Activated naive CD8-positive, alpha-beta T cell treated with anti-CD3 and anti-CD28 coated beads, Interleukin-2, amount 10 ng/mL, durations not matched to agents 7 days and 5 days (primary cell): ENCODE measurements around the gene ORC6. TPM values are rescaled to one million over a fixed set of nuclear protein-coding genes. Genes with fewer than 3 reads are reported as not detected.

Experiments
- ATAC-seq: fragments of 150-1000 bp; cut with Tn5 transposase; one replicate; pipeline ENCODE4 v1.10.0; 2021; ENCODE audit warnings: low read depth, moderate library complexity
- POLR2A ChIA-PET: fragments of 350-600 bp; sonication (Branson Sonifier 250); formaldehyde crosslinking; loops from one replicate; lab custom pipeline; 2021; ENCODE audit warnings: antibody characterized with exemption; lab: Charles Lee
- DNase-seq: peaks from one replicate; pipeline ENCODE4 v3.0.0; 2021
- H3K27ac Mint-ChIP-seq: one replicate; pipeline ENCODE4 v1.8.0; 2022; ENCODE audit warnings: mild to moderate bottlenecking, mixed read lengths
- H3K27me3 Mint-ChIP-seq: one replicate; pipeline ENCODE4 v1.8.0; 2022; ENCODE audit warnings: mild to moderate bottlenecking, moderate library complexity, mixed read lengths
- H3K36me3 Mint-ChIP-seq: one replicate; pipeline ENCODE4 v1.8.0; 2021; ENCODE audit warnings: mild to moderate bottlenecking, mixed read lengths
- H3K4me1 Mint-ChIP-seq: one replicate; pipeline ENCODE4 v1.8.0; 2021; ENCODE audit warnings: mixed read lengths
- H3K4me3 Mint-ChIP-seq: one replicate; pipeline ENCODE4 v1.8.0; 2022; ENCODE audit warnings: mild to moderate bottlenecking, moderate library complexity, mixed read lengths
- H3K9me3 Mint-ChIP-seq: one replicate; pipeline ENCODE4 v1.8.0; 2021; ENCODE audit warnings: mixed read lengths
- total RNA-seq, 2 experiments: library from RNA; stranded (reverse); gene quantifications; one replicate each; pipeline ENCODE4 v1.2.3, GENCODE V29; 2021

ORC6 gene
- total RNA-seq, 2 experiments from 2014 or later = 28.3 to 32.6 TPM

DNA sequence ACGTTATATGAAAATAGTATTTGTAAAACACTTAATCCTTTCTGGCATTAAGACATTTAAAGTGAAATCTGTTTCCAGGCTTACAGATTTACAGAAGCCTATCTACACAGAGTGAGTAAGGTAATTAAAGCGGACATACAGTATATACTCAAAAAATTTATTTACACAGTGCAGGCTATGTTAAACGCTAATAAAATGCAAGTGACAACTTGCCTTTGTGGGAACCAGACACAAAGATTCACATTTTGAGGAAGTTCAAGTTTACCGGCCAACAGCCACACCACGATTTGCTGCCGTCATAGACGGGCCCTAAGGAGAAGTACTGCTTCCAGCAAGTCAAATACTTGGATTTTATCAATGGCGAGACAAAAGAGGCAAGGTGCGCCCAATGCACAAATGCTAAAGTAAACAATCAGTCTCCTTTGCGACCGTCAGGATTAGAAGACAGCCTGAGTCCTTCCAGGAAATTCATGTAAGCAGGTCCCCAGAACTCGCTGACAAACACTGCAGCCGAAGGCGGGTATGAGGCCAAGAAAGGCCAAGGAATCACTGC, 1.3 kb upstream of the ORC6 start:
- H3K9me3 Mint-ChIP-seq = no peaks in the 10 kb centered on the region
- ATAC-seq (no peak), DNase-seq (no peak)
- peaks cover 33% of the 10 kb centered on the region for H3K4me1 Mint-ChIP-seq
- peaks cover 10% of the 10 kb centered on the region for H3K36me3 Mint-ChIP-seq
- no peak overlapping the region for H3K27ac Mint-ChIP-seq
- POLR2A ChIA-PET = interaction anchor here (0.6 kb wide), 1 partner anchor 141 kb away, joined by 5 read pairs; no protein-coding TSS in a partner anchor
- no peak overlapping the region for H3K4me3 Mint-ChIP-seq
- no peaks in the 10 kb centered on the region for H3K27me3 Mint-ChIP-seq

DNA sequence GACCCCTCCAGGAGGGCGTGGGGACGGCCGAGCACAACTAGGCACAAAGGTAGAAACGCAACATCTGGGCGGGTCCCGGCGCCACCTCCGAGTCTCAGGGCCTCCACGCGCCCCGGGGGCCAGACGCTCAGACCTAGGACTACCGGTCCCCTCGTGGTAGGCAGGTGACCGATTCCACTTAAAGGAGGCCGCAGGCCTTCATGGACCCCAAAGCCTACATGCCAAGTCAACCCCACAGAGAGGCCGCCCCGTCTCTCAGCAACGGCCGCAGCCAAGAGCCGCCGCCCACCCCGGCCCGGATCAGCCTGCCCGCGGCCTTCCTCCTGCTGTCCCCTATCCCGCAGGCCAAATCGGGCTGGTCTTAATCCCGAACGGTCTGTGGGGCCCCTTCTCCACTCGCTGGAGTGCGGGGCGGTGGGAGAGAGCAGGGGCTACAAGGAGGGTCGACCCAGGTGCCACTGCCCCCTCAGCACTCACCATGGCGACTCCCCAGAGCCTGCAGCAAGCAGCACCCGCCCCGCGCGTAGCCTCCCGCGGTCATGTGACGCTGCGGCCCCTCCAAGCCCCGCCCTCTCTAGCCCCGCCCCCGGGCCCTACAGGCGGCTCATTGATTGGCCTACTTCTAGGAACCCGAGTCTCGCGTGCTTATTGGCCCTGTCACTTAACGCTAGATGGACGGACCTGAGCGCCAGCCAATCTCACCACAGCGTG, 650 bp upstream of the ORC6 start, which contains the start of gene VPS35:
Gene VPS35, minus strand, starts transcription at position 525 of the 711 bp plus-strand sequence. Its CDS starts 45 bp downstream, at position 480.
- Mint-ChIP-seq H3K27me3 (no peaks in the 10 kb centered on the region), H3K36me3 (peaks cover 10% of the 10 kb centered on the region), H3K4me3 (no peak within 1 kb of the TSS), H3K27ac (no peak within 1 kb of the TSS), H3K9me3 (no peaks in the 10 kb centered on the region), H3K4me1 (peaks cover 33% of the 10 kb centered on the region)
- DNase-seq (peak; percentile 100), ATAC-seq (peak; percentile 91)
- POLR2A ChIA-PET = interaction anchor here (1.2 to 2.2 kb wide), 4 partner anchors 101 to 285 kb away, joined by 3 to 12 read pairs (median 5); partner anchors contain the start of gene DNAJA2

DNA sequence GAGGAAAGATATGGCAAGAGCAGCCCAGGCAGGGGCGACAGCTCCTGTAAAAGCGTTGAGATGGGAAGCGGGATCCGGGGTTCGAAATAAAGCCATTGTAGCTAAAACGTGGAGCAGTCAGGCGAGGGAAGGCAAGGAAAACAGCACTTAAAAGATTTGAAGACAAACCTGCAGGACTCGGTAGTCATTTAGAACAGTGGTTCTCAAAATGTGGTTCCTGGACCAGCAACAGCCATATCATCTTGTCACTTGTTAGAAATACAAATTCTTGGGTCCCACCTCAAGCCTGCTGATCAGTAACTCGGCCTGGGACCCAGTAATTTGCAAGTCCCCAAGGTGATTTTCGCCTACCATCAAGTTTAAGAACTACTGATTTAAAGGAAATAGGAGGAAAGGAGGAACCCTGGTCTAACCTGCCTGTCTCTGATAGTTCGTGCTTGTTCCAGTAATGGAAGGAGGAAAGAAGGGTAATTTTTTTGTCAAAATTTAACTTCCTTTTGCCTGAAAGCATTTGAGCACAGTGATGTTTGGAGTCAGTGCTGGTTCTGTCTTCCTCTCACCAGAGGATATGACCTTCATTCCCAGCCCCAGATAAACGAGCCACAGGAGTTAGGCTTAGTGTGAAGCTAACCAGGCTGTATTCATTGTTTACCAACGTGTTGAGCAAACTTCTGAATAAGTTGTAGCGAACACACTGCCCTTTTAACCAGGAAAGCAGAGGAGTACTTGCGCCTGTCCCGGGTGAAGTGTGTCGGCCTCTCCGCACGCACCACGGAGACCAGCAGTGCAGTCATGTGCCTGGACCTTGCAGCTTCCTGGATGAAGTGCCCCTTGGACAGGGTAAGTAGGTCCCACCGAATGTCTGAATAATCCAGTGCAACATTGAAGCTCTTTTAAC, 1.1 kb downstream of the ORC6 start:
- H3K36me3 Mint-ChIP-seq = peaks cover 18% of the 10 kb centered on the region
- no peak overlapping the region for H3K27ac Mint-ChIP-seq
- no peaks in the 10 kb centered on the region for H3K27me3 Mint-ChIP-seq
- H3K4me1 Mint-ChIP-seq = peaks cover 29% of the 10 kb centered on the region
- POLR2A ChIA-PET = interaction anchor here (0.5 to 2.2 kb wide), 6 partner anchors 99 to 283 kb away, joined by 3 to 12 read pairs (median 4); partner anchors contain the start of genes C16orf87 and DNAJA2
- H3K9me3 Mint-ChIP-seq = no peaks in the 10 kb centered on the region
- no peak overlapping the region for H3K4me3 Mint-ChIP-seq
- DNase-seq (no peak), ATAC-seq (no peak)

DNA sequence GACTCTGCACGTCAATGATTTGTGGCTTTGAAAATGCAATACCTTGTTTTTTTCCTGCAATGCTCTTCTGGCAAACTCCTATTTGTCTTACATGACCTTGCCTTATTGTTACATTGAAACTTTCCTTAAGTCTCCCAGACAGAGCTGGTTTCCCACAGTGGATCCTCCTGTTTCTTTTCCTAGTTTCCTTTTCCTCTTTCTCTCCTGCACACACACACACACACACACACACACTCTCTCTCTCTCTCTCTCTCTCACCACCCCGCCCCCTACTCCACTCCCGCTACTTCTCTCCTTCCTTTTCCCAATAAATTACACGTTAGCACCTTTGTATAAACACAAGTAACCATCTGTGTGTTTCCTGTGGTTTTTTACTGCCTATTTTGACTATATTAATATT, 2.3 kb downstream of the ORC6 start:
- H3K9me3 Mint-ChIP-seq = no peaks in the 10 kb centered on the region
- H3K36me3 Mint-ChIP-seq = peaks cover 24% of the 10 kb centered on the region
- H3K4me1 Mint-ChIP-seq = peaks cover 25% of the 10 kb centered on the region
- DNase-seq = no peak
- ATAC-seq = no peak
- POLR2A ChIA-PET = interaction anchor here (1.1 kb wide), 1 partner anchor 71 kb away, joined by 3 read pairs; no protein-coding TSS in a partner anchor
- no peak overlapping the region for H3K4me3 Mint-ChIP-seq
- no peaks in the 10 kb centered on the region for H3K27me3 Mint-ChIP-seq
- H3K27ac Mint-ChIP-seq = peak overlapping the region; percentile 46

DNA sequence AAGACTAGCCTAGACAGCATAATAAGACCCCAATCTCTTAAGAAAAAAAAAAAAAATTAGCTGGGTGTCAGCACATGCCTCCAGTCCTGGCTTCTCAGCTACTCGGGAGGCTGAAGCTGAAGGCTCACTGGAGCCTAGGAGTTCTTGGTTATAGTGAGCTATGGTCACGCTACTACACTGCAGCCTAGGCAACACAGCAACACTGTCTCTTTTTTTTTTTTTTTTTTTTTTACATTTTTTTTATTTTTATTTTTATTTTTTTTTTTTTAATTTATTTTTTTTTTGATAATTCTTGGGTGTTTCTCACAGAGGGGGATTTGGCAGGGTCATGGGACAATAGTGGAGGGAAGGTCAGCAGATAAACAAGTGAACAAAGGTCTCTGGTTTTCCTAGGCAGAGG, 4.1 kb downstream of the ORC6 start:
- Mint-ChIP-seq H3K36me3 (peaks cover 29% of the 10 kb centered on the region), H3K27me3 (no peaks in the 10 kb centered on the region)

DNA sequence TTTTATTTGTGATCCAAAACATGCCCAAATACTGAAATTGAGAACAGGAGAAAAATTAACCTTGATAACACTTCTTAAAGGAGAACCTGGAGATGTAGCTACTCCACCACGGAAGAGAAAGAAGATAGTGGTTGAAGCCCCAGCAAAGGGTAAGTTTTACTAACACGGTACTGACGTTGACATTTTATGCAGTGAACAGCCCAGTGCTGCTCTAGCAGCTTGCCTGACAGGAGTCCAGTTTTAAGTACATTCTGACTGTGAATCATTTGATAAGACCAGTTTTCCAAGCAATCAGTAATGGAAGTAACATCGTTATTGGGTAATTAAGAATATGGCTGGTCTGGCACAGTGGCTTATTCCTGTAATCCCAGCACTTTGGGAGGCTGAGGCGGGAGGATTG, 6.5 kb downstream of the ORC6 start:
- H3K27me3 Mint-ChIP-seq = no peaks in the 10 kb centered on the region
- H3K27ac Mint-ChIP-seq = no peak overlapping the region
- peaks cover 29% of the 10 kb centered on the region for H3K36me3 Mint-ChIP-seq
- no peak overlapping the region for H3K4me3 Mint-ChIP-seq
- DNase-seq = no peak
- POLR2A ChIA-PET = no interaction called here
- H3K4me1 Mint-ChIP-seq = peaks cover 12% of the 10 kb centered on the region
- no peak for ATAC-seq
- H3K9me3 Mint-ChIP-seq = no peaks in the 10 kb centered on the region

More for the DNA sequence above, 4.1 kb downstream of the ORC6 start:
- DNase-seq (no peak), ATAC-seq (no peak)
- no peaks in the 10 kb centered on the region for H3K9me3 Mint-ChIP-seq
- H3K27ac Mint-ChIP-seq = no peak overlapping the region
- no peak overlapping the region for H3K4me3 Mint-ChIP-seq
- peaks cover 12% of the 10 kb centered on the region for H3K4me1 Mint-ChIP-seq
- POLR2A ChIA-PET = no interaction called here

DNA sequence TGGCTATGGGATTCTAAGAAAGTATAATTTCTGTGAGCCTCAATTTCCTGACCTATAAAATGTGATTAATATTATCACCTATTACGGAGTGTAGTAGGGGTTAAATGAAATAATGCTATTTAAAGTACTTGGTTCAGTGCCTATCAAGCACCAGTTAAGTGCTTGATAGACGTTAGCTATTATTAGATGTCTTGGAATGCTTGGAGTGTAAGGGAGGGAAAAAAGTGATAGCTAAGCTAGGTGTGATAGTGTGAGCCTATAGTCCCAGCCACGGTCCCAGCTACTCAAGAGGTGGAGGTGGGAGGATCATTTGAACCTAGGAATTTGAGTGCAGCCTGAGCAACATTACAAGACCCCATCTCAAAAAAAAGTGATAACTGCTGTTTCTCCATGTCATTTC, 7.5 kb downstream of the ORC6 start:
- Mint-ChIP-seq H3K9me3 (no peaks in the 10 kb centered on the region), H3K27me3 (no peaks in the 10 kb centered on the region), H3K27ac (no peak overlapping the region), H3K4me1 (peaks cover 3% of the 10 kb centered on the region), H3K36me3 (peaks cover 24% of the 10 kb centered on the region), H3K4me3 (no peak overlapping the region)
- ATAC-seq (no peak), DNase-seq (no peak)
- POLR2A ChIA-PET = no interaction called here

DNA sequence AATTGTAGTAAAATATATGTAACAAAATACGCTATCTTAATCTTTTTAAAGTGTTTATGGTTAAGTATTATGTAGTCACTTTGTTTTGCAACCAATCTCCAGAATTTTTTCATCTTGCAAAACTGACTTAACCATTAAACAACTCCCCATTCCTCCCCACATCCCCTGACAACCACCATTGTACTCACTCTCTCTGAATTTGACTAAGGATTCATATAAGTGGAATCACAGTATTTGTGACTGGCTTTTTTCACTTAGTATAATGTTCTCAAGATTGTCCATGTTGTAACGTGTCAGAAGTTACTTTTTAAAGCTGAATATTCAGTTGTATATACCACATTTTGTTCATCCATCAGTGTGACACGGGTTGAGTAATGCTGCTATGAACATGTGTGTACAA, 10.6 kb downstream of the ORC6 start:
- DNase-seq (no peak), ATAC-seq (no peak)
- POLR2A ChIA-PET = no interaction called here
- peaks cover 15% of the 10 kb centered on the region for H3K36me3 Mint-ChIP-seq
- no peaks in the 10 kb centered on the region for H3K27me3 Mint-ChIP-seq
- H3K27ac Mint-ChIP-seq = no peak overlapping the region
- H3K4me1 Mint-ChIP-seq = no peaks in the 10 kb centered on the region
- no peak overlapping the region for H3K4me3 Mint-ChIP-seq
- no peaks in the 10 kb centered on the region for H3K9me3 Mint-ChIP-seq

DNA sequence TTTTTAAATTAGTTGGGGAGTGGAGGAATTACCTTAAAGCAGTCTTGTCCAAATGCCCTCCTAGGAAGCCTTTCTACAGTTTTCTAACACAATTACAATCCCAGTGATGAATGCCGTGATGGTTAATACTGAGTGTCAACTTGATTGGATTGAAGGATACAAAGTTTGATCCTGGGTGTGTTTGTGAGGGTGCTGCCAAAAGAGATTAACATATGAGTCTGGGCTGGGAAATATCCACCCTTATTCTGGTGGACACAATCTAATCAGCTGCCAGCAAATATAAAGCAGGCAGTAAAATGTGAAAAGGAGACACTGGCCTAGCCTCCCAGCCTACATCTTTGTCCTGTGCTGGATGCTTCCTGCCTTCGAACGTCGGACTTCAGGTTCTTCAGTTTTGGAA, 12.2 kb downstream of the ORC6 start:
- H3K36me3 Mint-ChIP-seq = peaks cover 5% of the 10 kb centered on the region
- no peak for ATAC-seq
- no peaks in the 10 kb centered on the region for H3K9me3 Mint-ChIP-seq
- H3K4me1 Mint-ChIP-seq = no peaks in the 10 kb centered on the region
- H3K4me3 Mint-ChIP-seq = no peak overlapping the region
- POLR2A ChIA-PET = no interaction called here
- no peak for DNase-seq
- H3K27ac Mint-ChIP-seq = no peak overlapping the region
- no peaks in the 10 kb centered on the region for H3K27me3 Mint-ChIP-seq

DNA sequence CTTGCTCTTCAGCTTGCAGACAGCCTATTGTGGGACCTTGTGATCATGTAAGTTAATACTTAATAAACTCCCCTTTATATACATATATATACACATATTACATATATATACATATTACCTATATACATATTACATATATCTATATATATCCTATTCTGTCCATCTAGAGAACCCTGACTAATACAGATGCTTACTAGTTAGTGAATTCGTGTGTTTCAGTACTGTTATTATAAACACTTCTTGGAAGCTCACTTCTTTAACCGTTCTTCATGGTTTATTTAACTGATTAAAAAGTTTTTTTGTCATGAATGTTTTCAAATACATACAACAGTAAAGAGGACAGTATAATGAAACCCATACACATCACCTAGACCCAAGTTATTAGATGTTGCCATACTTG, 12.6 kb downstream of the ORC6 start:
- POLR2A ChIA-PET = no interaction called here
- DNase-seq (no peak), ATAC-seq (no peak)
- H3K36me3 Mint-ChIP-seq = peaks cover 3% of the 10 kb centered on the region
- no peak overlapping the region for H3K4me3 Mint-ChIP-seq
- no peak overlapping the region for H3K27ac Mint-ChIP-seq
- no peaks in the 10 kb centered on the region for H3K27me3 Mint-ChIP-seq
- peaks cover 1% of the 10 kb centered on the region for H3K4me1 Mint-ChIP-seq
- no peaks in the 10 kb centered on the region for H3K9me3 Mint-ChIP-seq

DNA sequence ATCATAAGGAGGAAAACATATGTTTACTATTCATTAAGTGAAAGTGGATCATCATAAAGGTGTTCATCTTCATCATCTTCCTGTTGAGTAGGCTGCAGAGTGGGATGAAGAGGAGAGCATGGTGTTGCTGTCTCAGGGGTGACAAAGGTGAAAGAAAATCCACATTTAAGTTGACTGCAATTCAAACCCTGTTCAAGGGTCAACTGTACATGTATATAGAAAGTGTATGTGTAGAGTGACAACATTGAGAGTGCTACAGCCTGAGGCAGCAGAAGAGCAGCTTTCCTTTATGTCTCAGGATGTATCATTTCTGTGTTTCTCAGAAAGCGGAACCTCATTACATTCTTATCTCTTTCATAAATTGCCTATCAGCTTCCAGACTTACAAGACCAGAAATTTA, 17.2 kb downstream of the ORC6 start:
- no peak for ATAC-seq
- H3K36me3 Mint-ChIP-seq = no peaks in the 10 kb centered on the region
- no peak overlapping the region for H3K27ac Mint-ChIP-seq
- POLR2A ChIA-PET = no interaction called here
- no peaks in the 10 kb centered on the region for H3K27me3 Mint-ChIP-seq
- no peak overlapping the region for H3K4me3 Mint-ChIP-seq
- peaks cover 1% of the 10 kb centered on the region for H3K4me1 Mint-ChIP-seq
- DNase-seq = no peak
- no peaks in the 10 kb centered on the region for H3K9me3 Mint-ChIP-seq

DNA sequence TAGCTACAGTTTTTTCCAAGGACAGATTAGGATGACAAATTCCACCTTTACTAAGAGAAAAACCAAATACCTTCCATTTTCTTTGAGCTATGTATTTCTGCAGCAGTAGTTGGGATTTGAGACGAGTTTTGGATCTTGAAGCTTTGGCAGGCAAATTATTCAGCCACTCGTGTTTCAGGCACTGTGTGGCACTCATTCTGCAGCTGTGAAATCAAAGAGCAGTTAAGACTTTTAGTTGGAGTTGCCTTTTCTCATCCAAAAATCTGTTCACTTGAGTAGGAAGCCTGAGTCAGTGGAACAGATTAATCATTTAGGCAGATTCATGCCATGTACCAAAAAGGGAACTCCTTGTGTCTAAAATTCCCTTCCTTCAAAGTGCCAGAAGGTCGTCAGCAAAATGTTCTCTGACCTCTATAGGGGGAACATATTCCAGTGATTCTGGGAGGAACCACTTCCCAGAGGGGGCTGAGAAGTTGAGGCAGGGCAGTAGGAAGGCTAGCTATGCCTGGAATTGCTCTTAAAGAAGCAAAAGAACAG, 20.1 kb downstream of the ORC6 start:
- no peak overlapping the region for H3K4me3 Mint-ChIP-seq
- H3K27me3 Mint-ChIP-seq = peaks cover 4% of the 10 kb centered on the region
- no peak for DNase-seq
- H3K4me1 Mint-ChIP-seq = peaks cover 1% of the 10 kb centered on the region
- no peak overlapping the region for H3K27ac Mint-ChIP-seq
- no peak for ATAC-seq
- no peaks in the 10 kb centered on the region for H3K9me3 Mint-ChIP-seq
- POLR2A ChIA-PET = no interaction called here
- H3K36me3 Mint-ChIP-seq = no peaks in the 10 kb centered on the region
